ENCODE measurements around the gene ISLR.

GRCh38 chr15:74221399-74222239 lies 48.1 kb downstream of the ISLR start:
- no peak for TF ChIP-seq ZNF274 (IDR thresholded peaks at IDR 0.05; ENCODE audit: low read depth, low read length)
- TF ChIP-seq YY1 (IDR thresholded peaks at IDR 0.05; ENCODE audit: insufficient read depth, insufficient read length): no peak
- TF ChIP-seq SUZ12 (IDR thresholded peaks at IDR 0.05; ENCODE audit: extremely low read depth, insufficient read depth, insufficient read length): no peak
